Retinal pigment epithelial cell (primary cell): ENCODE measurements around the gene FAM117B.

Experiments used
- DNase-seq: peaks from one replicate; pipeline ENCODE4 v3.0.0-alpha.2; 2010; ENCODE audit warnings: low read depth
- H3K4me3 ChIP-seq: 2 replicates; pipeline ENCODE4 v1.5.1; 2011; ENCODE audit warnings: mild to moderate bottlenecking, low read length, control low read depth, moderate library complexity
- TF ChIP-seq, protein P1 (sequence below): conservative IDR thresholded peaks from 2 replicates; pipeline ENCODE4 v1.5.1; 2011; ENCODE audit warnings: low read depth, low read length, control low read depth, inconsistent platforms

Gene FAM117B

GRCh38 chr2:202757339-202757738 lies 122.6 kb downstream of the FAM117B start:
- no peak for DNase-seq
- H3K4me3 ChIP-seq: no peak overlapping the region
- TF ChIP-seq, protein P1, sequence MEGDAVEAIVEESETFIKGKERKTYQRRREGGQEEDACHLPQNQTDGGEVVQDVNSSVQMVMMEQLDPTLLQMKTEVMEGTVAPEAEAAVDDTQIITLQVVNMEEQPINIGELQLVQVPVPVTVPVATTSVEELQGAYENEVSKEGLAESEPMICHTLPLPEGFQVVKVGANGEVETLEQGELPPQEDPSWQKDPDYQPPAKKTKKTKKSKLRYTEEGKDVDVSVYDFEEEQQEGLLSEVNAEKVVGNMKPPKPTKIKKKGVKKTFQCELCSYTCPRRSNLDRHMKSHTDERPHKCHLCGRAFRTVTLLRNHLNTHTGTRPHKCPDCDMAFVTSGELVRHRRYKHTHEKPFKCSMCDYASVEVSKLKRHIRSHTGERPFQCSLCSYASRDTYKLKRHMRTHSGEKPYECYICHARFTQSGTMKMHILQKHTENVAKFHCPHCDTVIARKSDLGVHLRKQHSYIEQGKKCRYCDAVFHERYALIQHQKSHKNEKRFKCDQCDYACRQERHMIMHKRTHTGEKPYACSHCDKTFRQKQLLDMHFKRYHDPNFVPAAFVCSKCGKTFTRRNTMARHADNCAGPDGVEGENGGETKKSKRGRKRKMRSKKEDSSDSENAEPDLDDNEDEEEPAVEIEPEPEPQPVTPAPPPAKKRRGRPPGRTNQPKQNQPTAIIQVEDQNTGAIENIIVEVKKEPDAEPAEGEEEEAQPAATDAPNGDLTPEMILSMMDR: no peak

DNA sequence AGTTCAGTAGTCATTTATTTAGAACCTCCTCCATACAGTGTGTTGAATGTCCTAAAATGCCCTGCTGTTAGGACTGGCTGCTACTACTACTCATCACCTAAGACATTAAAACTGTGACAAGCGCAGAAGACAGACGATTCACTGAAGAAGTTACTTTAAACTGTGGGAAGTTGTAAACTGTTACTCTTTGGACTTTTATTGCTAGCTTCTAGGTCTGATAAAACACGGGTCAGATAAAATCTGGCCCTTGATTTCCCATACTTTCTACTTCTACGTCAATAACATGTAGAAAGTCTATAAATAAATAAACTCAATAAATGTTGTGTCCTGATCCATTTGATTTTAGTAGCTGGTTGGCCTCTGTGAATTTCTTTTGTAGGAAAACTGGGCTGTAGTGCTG lies 123.4 kb downstream of the FAM117B start:
- no peak overlapping the region for H3K4me3 ChIP-seq
- no peak for DNase-seq
- TF ChIP-seq, protein P1: no peak

DNA sequence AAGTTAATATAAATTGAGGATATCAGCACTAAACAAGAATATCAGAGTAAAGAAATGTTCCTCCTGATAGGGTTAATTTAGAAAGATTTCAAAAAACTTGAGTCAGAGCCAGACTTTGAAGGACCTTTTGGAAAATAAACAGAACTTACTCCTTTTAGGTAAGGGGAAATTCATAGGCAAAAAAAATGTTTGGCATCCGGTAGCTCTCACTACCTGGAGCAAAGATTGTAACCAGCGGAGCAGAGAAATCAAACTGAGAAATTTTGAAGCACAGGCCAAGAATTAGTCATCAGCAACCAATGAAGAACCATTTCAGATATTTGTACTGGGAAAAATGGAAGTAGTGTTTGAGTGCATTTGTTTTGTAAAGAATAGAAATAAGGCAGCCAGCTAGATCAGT lies 123.8 kb downstream of the FAM117B start:
- H3K4me3 ChIP-seq: no peak overlapping the region
- TF ChIP-seq, protein P1: no peak
- no peak for DNase-seq

GRCh38 chr2:202760848-202761247 lies 126.1 kb downstream of the FAM117B start:
- no peak overlapping the region for H3K4me3 ChIP-seq
- TF ChIP-seq, protein P1: no peak
- no peak for DNase-seq

GRCh38 chr2:202762556-202762955 lies 127.8 kb downstream of the FAM117B start:
- DNase-seq: no peak
- TF ChIP-seq, protein P1: no peak

DNA sequence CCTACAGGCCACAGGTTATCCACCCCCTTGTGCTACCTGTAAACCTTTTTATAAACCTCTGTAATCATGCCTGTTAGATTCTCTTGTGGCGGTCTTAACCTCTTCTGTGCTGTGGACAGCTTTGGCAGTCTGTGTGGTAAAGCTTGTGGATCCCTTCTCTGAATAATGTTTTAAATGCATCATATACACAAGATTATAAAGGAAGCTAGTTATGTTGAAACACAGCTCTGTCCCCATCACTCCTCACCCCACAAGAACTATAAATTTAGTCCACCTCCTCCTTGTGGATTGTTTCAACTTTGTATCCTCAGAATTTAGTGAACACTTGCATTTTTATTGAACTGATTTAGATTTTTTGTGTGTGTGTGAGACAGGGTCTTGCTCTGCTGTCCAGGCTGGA lies 129.1 kb downstream of the FAM117B start:
- TF ChIP-seq, protein P1: no peak
- H3K4me3 ChIP-seq: no peak overlapping the region
- no peak for DNase-seq

More at GRCh38 chr2:202762556-202762955, 127.8 kb downstream of the FAM117B start:
- no peak overlapping the region for H3K4me3 ChIP-seq

DNA sequence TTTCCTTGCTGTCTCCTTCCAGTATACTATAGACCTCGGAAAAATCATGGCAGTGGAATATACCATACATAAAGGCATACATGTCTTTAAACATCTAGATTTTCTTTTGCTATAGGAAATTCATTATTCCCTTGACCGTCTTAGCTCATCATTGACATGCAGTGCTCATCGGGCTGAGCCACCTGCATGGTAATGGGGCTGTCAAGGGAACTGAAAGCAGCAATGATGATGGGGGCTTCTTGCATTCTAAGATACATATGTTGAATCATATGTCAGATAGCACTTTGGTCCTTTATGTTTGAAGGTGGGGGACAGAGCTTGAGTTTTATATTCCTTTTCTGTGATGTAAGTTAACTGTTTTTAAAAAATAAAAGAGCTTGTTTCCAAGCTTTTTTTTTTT lies 130.2 kb downstream of the FAM117B start:
- no peak overlapping the region for H3K4me3 ChIP-seq
- DNase-seq: no peak
- TF ChIP-seq, protein P1: no peak
